Neural crest cell (in vitro differentiated cells): ENCODE data around the gene CPNE5. TPM values are rescaled to one million over a fixed set of nuclear protein-coding genes. Genes with fewer than 3 reads are reported as not detected.

Experiments
- DNase-seq: peaks from one replicate; pipeline ENCODE4 v3.0.0; 2021; ENCODE audit warnings: low read depth, mixed read lengths, low spot score
- H3K27ac Mint-ChIP-seq: one replicate; pipeline ENCODE4 v1.8.0; 2021; ENCODE audit warnings: mild to moderate bottlenecking, mixed read lengths; ENCODE audit not compliant: unreplicated experiment
- H3K27me3 Mint-ChIP-seq: 2 replicates; pipeline ENCODE4 v1.8.0; 2021; ENCODE audit warnings: low read depth, mild to moderate bottlenecking, mixed read lengths
- H3K36me3 Mint-ChIP-seq: 2 replicates; pipeline ENCODE4 v1.8.0; 2021; ENCODE audit warnings: low read depth, mild to moderate bottlenecking, mixed read lengths
- H3K4me1 Mint-ChIP-seq: 2 replicates; pipeline ENCODE4 v1.8.0; 2021; ENCODE audit warnings: mixed read lengths
- H3K4me3 Mint-ChIP-seq: one replicate; pipeline ENCODE4 v1.8.0; 2021; ENCODE audit warnings: mild to moderate bottlenecking, mixed read lengths
- H3K9me3 Mint-ChIP-seq: 2 replicates; pipeline ENCODE4 v1.8.0; 2021; ENCODE audit warnings: mixed read lengths
- CTCF ChIP-seq: fragments of 200-600 bp; sonication (generic); conservative IDR thresholded peaks from 2 replicates; pipeline ENCODE4 v1.5.0; 2021; ENCODE audit warnings: antibody characterized with exemption, mild to moderate bottlenecking
- total RNA-seq: library from RNA; stranded (reverse); gene quantifications from 2 replicates; pipeline ENCODE4 v1.2.1, GENCODE V29; 2021

CPNE5 gene
- total RNA-seq, 1 donor from 2014 or later = 0.54 TPM

DNA sequence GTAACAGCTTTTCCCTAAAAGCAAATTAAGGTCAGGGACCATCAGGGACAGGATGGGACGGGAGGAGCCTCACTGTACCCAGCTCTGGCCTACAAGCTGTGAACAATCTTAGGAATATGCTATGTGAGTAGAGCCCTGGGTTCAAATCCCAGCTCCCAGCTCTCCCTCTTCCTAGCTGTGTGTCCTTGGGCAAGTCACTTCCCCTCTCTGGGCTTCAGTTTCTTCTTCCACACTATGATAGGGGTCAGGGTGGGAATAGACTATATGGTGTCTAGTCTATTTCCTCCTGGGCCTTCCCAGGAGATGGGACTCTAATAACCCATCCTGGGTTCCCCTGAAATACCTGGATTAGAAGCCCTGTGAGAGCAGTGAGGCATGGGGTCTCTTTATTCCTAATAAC lies 41.6 kb downstream of the CPNE5 start:
- H3K36me3 Mint-ChIP-seq = no peaks in the 10 kb centered on the region

DNA sequence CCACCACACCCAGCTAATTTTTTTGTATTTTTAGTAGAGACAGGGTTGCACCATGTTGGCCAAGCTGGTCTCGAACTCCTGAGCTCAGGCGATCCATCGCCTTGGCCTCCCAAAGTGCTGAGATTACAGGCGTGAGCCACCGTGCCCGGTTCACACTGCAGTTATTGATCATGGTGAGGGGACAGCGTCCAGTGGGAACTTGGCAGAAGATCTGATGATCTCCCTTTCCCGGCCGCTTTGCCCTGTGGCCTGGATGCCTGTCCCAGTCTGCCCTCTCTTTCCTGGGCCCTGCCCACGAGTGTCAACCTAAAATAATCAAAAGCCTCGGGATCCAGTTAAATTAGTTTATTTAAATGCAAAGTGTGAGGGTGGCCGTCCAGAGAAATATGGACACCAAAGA lies 42.2 kb downstream of the CPNE5 start:
- Mint-ChIP-seq H3K4me1 (peaks cover 13% of the 10 kb centered on the region), H3K9me3 (no peaks in the 10 kb centered on the region), H3K36me3 (no peaks in the 10 kb centered on the region), H3K4me3 (no peak overlapping the region), H3K27ac (no peak overlapping the region), H3K27me3 (no peaks in the 10 kb centered on the region)
- TF ChIP-seq CTCF = no peak
- no peak for DNase-seq

More for the DNA sequence above, 41.6 kb downstream of the CPNE5 start:
- no peaks in the 10 kb centered on the region for H3K9me3 Mint-ChIP-seq
- no peaks in the 10 kb centered on the region for H3K27me3 Mint-ChIP-seq
- H3K4me1 Mint-ChIP-seq = peaks cover 13% of the 10 kb centered on the region
- no peak overlapping the region for H3K4me3 Mint-ChIP-seq
- no peak for DNase-seq
- no peak for TF ChIP-seq CTCF
- H3K27ac Mint-ChIP-seq = no peak overlapping the region

DNA sequence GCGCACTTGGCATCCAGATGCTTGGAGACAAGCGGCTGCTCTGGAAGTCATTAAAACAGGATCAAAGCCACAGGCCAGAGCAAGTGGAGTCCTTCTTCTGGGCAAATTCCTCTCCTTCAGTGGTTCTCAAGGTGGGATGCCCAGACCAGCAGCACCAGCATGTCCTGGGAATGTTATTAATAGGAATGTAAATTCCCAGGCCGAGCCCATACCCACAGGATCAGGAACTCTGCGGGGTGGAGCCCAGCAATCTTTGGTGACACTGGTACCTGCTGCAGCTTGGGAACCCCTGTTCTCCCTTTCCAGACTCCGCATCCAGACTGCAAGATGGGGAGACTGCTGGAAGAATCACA lies 44.6 kb downstream of the CPNE5 start:
- Mint-ChIP-seq H3K9me3 (no peaks in the 10 kb centered on the region), H3K27ac (no peak overlapping the region), H3K27me3 (no peaks in the 10 kb centered on the region), H3K4me3 (no peak overlapping the region), H3K36me3 (no peaks in the 10 kb centered on the region), H3K4me1 (peaks cover 23% of the 10 kb centered on the region)
- DNase-seq = no peak
- no peak for TF ChIP-seq CTCF

GRCh38 chr6:36793913-36794712 lies 45.1 kb downstream of the CPNE5 start:
- no peak overlapping the region for H3K4me3 Mint-ChIP-seq
- no peak overlapping the region for H3K27ac Mint-ChIP-seq
- no peak for DNase-seq
- H3K4me1 Mint-ChIP-seq = peaks cover 28% of the 10 kb centered on the region
- H3K9me3 Mint-ChIP-seq = no peaks in the 10 kb centered on the region
- H3K36me3 Mint-ChIP-seq = no peaks in the 10 kb centered on the region
- TF ChIP-seq CTCF = no peak
- no peaks in the 10 kb centered on the region for H3K27me3 Mint-ChIP-seq

DNA sequence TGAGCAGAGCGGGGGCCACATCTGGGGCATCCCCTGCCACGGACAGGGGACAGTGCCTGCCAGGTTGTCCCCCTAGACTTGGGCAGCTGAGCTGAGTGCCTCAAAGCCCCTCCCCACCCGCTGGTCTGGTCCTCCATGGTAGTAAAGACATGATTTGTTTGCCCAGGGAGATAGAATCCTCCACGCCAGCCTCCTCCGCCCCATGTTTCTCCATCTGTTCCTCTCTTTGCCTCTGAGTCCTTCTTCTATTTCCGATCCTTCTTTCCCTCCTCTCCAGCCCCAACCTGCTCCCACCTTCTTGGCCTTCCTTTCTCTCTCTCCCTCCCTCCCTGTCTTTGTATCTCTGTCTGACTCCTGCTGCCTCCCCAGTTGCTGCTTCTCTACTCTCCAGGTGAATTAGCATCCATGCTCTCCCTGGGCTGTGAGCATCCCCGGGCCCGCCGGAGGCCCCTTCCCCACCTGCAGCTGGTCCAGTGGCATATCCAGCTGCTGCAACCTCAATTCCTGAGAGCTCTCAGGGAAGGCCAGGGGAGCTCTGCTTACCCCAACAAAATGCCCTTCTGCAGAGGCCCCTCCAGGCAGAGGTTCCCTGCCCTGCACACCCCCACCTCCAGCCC lies 45.8 kb downstream of the CPNE5 start:
- Mint-ChIP-seq H3K27ac (peak overlapping the region; percentile 50), H3K27me3 (no peaks in the 10 kb centered on the region), H3K9me3 (no peaks in the 10 kb centered on the region), H3K4me1 (peaks cover 35% of the 10 kb centered on the region), H3K36me3 (no peaks in the 10 kb centered on the region), H3K4me3 (no peak overlapping the region)
- no peak for TF ChIP-seq CTCF
- DNase-seq = no peak
